Muscle of arm (tissue), 12 donors: Measurements from ENCODE around the gene FKRP. TPM values are rescaled to one million over a fixed set of nuclear protein-coding genes. Genes with fewer than 3 reads are reported as not detected.

Source experiments
- polyA plus RNA-seq, 12 donors: library from polyadenylated mRNA; unstranded; fragments of 120-200 nt; gene quantifications; one replicate each; pipeline ENCODE4 v1.2.1, GENCODE V29; 2013; ENCODE audit not compliant: insufficient read length in 12 of 12

The FKRP gene
- polyA plus RNA-seq, 12 donors = 13.7 to 46.3 (median 18.3) TPM; not detected in 1

Other genes with a start within 250 kb of the FKRP start
- 100 to 1,000 TPM; 165 to 381 (median 230) TPM for gene CALM3, start 144.7 kb upstream of the FKRP start, polyA plus RNA-seq
- 1 to 10 TPM in 10 of 12 donors, not detected in 2; 1.7 to 6.7 (median 2.7) TPM for gene PTGIR, start 121.0 kb upstream of the FKRP start, polyA plus RNA-seq
- gene GNG8, start 109.9 kb upstream of the FKRP start, polyA plus RNA-seq = 1 to 10 TPM in 5 of 12 donors, not detected in 7; 1.1 to 2.1 (median 1.6) TPM
- 10 to 100 TPM in 10 of 12 donors, 1 to 10 TPM in 1, not detected in 1; 9.8 to 25.7 (median 16.3) TPM for gene DACT3, start 84.9 kb upstream of the FKRP start, polyA plus RNA-seq
- gene PRKD2, start 28.9 kb upstream of the FKRP start, polyA plus RNA-seq = 10 to 100 TPM in 11 of 12 donors, not detected in 1; 15.9 to 43.5 (median 22.3) TPM
- gene STRN4, start 393 bp downstream of the FKRP start, polyA plus RNA-seq = 10 to 100 TPM in 11 of 12 donors, not detected in 1; 40.0 to 75.7 (median 44.8) TPM
- gene SLC1A5, start 42.5 kb downstream of the FKRP start, polyA plus RNA-seq = 10 to 100 TPM in 11 of 12 donors, not detected in 1; 15.7 to 39.9 (median 19.1) TPM
- 10 to 100 TPM in 11 of 12 donors, not detected in 1; 40.5 to 71.1 (median 53.7) TPM for gene AP2S1, start 104.8 kb downstream of the FKRP start, polyA plus RNA-seq
- 10 to 100 TPM in 11 of 12 donors, not detected in 1; 35.6 to 79.6 (median 37.3) TPM for gene ARHGAP35, start 114.9 kb downstream of the FKRP start, polyA plus RNA-seq